ENCODE measurements around the gene SEMA4C. TPM values are rescaled to one million over a fixed set of nuclear protein-coding genes. Genes with fewer than 3 reads are reported as not detected.

SEMA4C gene
- total and polyA plus RNA-seq, 8 donors, result 25.9 to 60.2 (median 43.9) TPM

DNA sequence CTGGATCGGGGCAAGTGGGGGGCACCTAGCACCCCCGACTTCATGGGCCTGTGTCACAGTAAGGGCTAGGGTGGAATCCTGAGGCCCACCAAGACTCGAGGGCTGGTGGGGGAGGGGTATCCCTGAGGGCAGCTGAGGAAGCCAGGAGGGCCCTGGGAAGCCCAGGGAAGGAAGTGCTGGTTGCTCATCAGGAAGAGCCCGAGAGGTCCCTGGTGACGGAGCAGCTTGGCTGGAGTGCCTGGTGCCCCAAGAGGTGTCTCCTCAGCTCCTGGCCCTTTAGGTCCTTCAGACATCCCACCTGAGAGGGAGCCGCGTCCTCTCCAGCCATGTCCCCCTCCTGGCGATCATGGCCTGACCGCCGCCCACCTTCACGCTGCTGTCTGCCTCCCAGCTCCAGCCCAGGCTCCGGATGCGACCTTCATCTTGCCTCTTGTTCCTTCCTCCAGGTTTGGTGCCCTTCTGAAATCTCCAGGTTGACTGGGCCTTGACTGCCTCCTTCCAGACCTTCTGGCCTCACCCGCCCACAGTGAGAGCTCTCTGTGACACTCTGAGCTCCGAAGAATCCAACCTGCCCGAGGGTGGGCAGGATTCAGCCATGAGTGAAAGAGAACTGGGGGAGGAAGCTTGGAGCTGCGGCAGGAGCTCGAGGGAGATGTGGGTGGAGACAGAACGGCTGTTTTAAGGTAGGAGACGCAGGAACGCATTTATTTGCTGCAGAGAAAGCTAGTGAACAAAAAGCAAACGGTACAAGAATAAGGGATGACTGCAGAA lies 42.7 kb upstream of the SEMA4C start:
- Histone ChIP-seq H3K36me3 (no peaks in the 10 kb centered on the region), H3K9me3 (peaks cover 0 to 4% of the 10 kb centered on the region in 2 donors), H3K27me3 (no peaks in the 10 kb centered on the region), H3K27ac (no peak overlapping the region), H3K4me1 (peaks cover 4 to 13% of the 10 kb centered on the region in 2 donors), H3K4me3 (no peak overlapping the region)
- ATAC-seq, result no peak
- DNase-seq, result no peak
- intact Hi-C loops (cut with DNase I), result no loop called here
- TF ChIP-seq, protein P1, sequence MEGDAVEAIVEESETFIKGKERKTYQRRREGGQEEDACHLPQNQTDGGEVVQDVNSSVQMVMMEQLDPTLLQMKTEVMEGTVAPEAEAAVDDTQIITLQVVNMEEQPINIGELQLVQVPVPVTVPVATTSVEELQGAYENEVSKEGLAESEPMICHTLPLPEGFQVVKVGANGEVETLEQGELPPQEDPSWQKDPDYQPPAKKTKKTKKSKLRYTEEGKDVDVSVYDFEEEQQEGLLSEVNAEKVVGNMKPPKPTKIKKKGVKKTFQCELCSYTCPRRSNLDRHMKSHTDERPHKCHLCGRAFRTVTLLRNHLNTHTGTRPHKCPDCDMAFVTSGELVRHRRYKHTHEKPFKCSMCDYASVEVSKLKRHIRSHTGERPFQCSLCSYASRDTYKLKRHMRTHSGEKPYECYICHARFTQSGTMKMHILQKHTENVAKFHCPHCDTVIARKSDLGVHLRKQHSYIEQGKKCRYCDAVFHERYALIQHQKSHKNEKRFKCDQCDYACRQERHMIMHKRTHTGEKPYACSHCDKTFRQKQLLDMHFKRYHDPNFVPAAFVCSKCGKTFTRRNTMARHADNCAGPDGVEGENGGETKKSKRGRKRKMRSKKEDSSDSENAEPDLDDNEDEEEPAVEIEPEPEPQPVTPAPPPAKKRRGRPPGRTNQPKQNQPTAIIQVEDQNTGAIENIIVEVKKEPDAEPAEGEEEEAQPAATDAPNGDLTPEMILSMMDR (IDR thresholded peaks at IDR 0.05), result no peak

- Histone ChIP-seq H3K36me3 (no peaks in the 10 kb centered on the region), H3K4me3 (no peak overlapping the region), H3K27ac (no peak overlapping the region), H3K9me3 (no peaks in the 10 kb centered on the region), H3K27me3 (no peaks in the 10 kb centered on the region), H3K4me1 (peaks cover 12 to 17% of the 10 kb centered on the region in 2 donors)
- DNase-seq, result no peak
- intact Hi-C loops (cut with DNase I), result no loop called here
- TF ChIP-seq, protein P1 (IDR thresholded peaks at IDR 0.05), result no peak
- ATAC-seq, result no peak
These were observed 39.7 kb upstream of the SEMA4C start for GRCh38 chr2:96909611-96910021.

DNA sequence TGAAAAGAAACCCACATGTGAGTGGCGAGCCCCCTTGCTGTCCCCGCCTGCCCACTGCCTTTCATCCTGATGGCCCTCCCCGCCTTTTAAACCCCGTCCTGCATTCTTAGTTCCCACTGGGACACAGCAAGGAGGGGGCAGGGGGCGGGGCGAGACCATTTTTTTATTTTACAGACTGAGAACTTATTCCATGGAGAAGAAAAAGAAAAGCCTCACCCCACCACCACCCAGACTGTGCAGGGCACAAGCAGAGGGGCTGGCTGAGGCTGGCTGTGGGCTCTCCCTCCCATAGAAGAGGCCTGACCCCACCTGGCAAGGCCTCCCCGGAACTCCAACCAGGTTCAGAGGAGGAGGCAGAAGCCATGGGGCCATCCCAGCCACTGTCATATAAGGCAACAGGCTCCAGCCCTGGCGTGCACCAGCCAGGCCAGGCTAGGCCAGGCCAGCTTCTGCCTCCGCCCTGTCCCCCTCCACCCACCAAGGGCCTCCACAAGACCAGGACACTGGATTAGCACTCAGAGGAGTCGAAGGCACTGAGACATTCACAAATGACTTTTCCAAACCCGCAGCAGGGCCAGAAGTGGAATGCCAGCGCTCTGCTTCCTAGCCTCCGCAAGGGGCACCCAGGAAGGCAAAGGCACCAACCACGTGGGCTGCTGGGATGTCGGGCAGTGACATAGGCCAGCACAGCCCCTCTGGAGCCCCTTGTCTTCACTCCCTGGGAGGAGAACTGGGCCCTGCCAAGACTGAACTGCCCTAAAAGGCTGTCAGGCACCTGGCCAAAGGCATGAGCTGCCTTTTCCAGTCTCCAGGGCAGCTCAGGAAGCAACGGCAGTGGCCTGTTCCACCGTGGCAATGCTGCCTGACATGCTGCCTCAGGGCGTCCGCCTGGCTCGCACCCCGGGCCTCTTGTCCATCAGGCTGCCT lies 37.5 kb upstream of the SEMA4C start:
- TF ChIP-seq, protein P1 (IDR thresholded peaks at IDR 0.05), result no peak
- Histone ChIP-seq H3K9me3 (no peaks in the 10 kb centered on the region), H3K4me1 (peaks cover 4 to 12% of the 10 kb centered on the region in 2 donors), H3K27me3 (no peaks in the 10 kb centered on the region), H3K27ac (peak overlapping the region; percentile 14 to 72), H3K4me3 (no peak overlapping the region), H3K36me3 (no peaks in the 10 kb centered on the region)
- intact Hi-C loops (cut with DNase I), result no loop called here
- ATAC-seq (peak; percentile 92), DNase-seq (peak in 3 of 4 donors; percentile 50 to 78 (median 51))

GRCh38 chr2:96906729-96907114 lies 36.8 kb upstream of the SEMA4C start:
- TF ChIP-seq, protein P1 (IDR thresholded peaks at IDR 0.05), result no peak
- no peaks in the 10 kb centered on the region for H3K9me3 ChIP-seq
- H3K4me1 ChIP-seq, result peaks cover 4 to 12% of the 10 kb centered on the region in 2 donors
- DNase-seq, result peak in 2 of 4 donors; percentile 62 to 80
- intact Hi-C loops (cut with DNase I), result no loop called here
- no peaks in the 10 kb centered on the region for H3K27me3 ChIP-seq
- no peaks in the 10 kb centered on the region for H3K36me3 ChIP-seq
- peak; percentile 45 for ATAC-seq
- H3K27ac ChIP-seq, result peak overlapping the region; percentile 14 to 72
- no peak overlapping the region for H3K4me3 ChIP-seq

DNA sequence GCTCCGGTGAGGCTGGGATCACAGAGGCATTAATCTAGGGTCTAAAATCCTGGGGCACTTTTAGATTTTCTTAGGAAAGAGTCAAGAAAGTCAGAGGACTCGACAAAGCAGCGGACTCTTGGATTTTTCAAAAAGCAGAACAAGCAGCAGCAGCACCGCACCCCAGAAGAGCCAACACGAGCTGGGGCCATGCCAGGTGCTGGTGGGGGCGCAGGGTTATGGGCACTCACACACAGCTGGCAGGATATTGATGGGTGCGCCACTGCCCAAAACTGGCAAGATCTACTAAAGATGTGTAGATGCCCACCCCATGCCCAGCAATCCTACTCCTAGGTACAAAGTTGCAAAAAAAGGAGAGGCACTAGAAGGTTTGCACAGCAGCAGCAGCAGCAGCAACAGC lies 33.9 kb upstream of the SEMA4C start:
- intact Hi-C loops (cut with DNase I), result no loop called here
- Histone ChIP-seq H3K27ac (no peak overlapping the region), H3K4me1 (peaks cover 4 to 12% of the 10 kb centered on the region in 2 donors), H3K36me3 (no peaks in the 10 kb centered on the region), H3K4me3 (no peak overlapping the region), H3K9me3 (no peaks in the 10 kb centered on the region), H3K27me3 (no peaks in the 10 kb centered on the region)
- DNase-seq, result no peak
- ATAC-seq, result no peak
- TF ChIP-seq, protein P1 (IDR thresholded peaks at IDR 0.05), result no peak
